GM18861 (cell line): ENCODE measurements around the gene NPEPL1.
"Not testable (repeated sequence)": the region's sequence is repeated elsewhere in the genome, so short reads cannot be mapped to it uniquely, and the experiment has no call there.

Experiments
- ATAC-seq: cut with Tn5 transposase; IDR thresholded peaks from one replicate; pipeline ENCODE4 v1.9.1; 2021; ENCODE audit not compliant: unreplicated experiment

NPEPL1 gene

GRCh38 chr20:58712151-58712791 lies 19.7 kb downstream of the NPEPL1 start:
- no peak for ATAC-seq

GRCh38 chr20:58712806-58713731 lies 20.5 kb downstream of the NPEPL1 start:
- ATAC-seq, result no peak

GRCh38 chr20:58713801-58714339 lies 21.3 kb downstream of the NPEPL1 start:
- no peak for ATAC-seq

- no peak for ATAC-seq
Observed at GRCh38 chr20:58714340-58714922, 21.8 kb downstream of the NPEPL1 start.

- no peak for ATAC-seq
Observed at GRCh38 chr20:58714923-58715351, 22.3 kb downstream of the NPEPL1 start.

GRCh38 chr20:58715391-58715800 lies 22.8 kb downstream of the NPEPL1 start:
- no peak for ATAC-seq

GRCh38 chr20:58715801-58716475 lies 23.3 kb downstream of the NPEPL1 start:
- ATAC-seq, result no peak

- no peak for ATAC-seq
Observed at GRCh38 chr20:58716476-58717277, 24.1 kb downstream of the NPEPL1 start.

- ATAC-seq, result no peak
Observed at GRCh38 chr20:58717278-58718091, 24.9 kb downstream of the NPEPL1 start.

GRCh38 chr20:58718121-58718563 lies 25.5 kb downstream of the NPEPL1 start:
- no peak for ATAC-seq

- no peak for ATAC-seq
Observed at GRCh38 chr20:58718729-58719128, 26.1 kb downstream of the NPEPL1 start.

GRCh38 chr20:58719258-58719657 lies 26.7 kb downstream of the NPEPL1 start:
- ATAC-seq, result no peak

GRCh38 chr20:58719971-58720371 lies 27.4 kb downstream of the NPEPL1 start:
- no peak for ATAC-seq

GRCh38 chr20:58720890-58721289 lies 28.3 kb downstream of the NPEPL1 start:
- no peak for ATAC-seq

GRCh38 chr20:58721951-58722778 lies 29.6 kb downstream of the NPEPL1 start:
- no peak for ATAC-seq

- no peak for ATAC-seq
Observed at GRCh38 chr20:58722877-58723627, 30.5 kb downstream of the NPEPL1 start.

- ATAC-seq, result no peak
Observed at GRCh38 chr20:58723628-58723984, 31.0 kb downstream of the NPEPL1 start.

- ATAC-seq, result not testable (repeated sequence)
Observed at GRCh38 chr20:58726156-58726555, 33.6 kb downstream of the NPEPL1 start.
